ENCODE results near the gene CEP104. TPM values are rescaled to one million over a fixed set of nuclear protein-coding genes. Genes with fewer than 3 reads are reported as not detected.

The CEP104 gene
- total RNA-seq, 1 experiment from 2014 or later, result 44.1 TPM

- Histone ChIP-seq H3K27me3 (ENCODE audit: insufficient read depth, low read length) (no peaks in the 10 kb centered on the region), H4K20me1 (ENCODE audit: insufficient read depth) (no peaks in the 10 kb centered on the region), H3K9me3 (ENCODE audit: control insufficient read depth in 1 of 2, insufficient read depth in 1 of 2, low read depth in 1 of 2, low read length in 2 of 2) (no peaks in the 10 kb centered on the region), H2AFZ (ENCODE audit: low read depth, low read length, poor library complexity, severe bottlenecking) (no peak overlapping the region), H3K9ac (ENCODE audit: low read length) (no peak overlapping the region), H3K36me3 (ENCODE audit: control insufficient read depth in 1 of 2, insufficient read depth in 2 of 2, low read length in 2 of 2) (no peaks in the 10 kb centered on the region), H3K9me2 (ENCODE audit: insufficient read depth) (no peaks in the 10 kb centered on the region), H3K4me2 (ENCODE audit: low read length) (no peak overlapping the region), H3K4me1 (ENCODE audit: control insufficient read depth in 1 of 2, insufficient read depth in 2 of 2, low read length in 2 of 2) (peaks cover 7 to 10% of the 10 kb centered on the region in 2 experiments; a peak in 3 of 4 replicates), H3K4me3 (replicated peaks in 1 of 2; ENCODE audit: low read depth in 1 of 2, low read length in 2 of 2) (no peak overlapping the region), H3K27ac (ENCODE audit: low read depth, low read length) (no peak overlapping the region), H3K79me2 (ENCODE audit: insufficient read depth, low read length) (no peaks in the 10 kb centered on the region)
- ChIA-PET POLR2A (no interaction called here), RAD21 (ENCODE audit: low non-redundant PET in 1 of 2, low total read pairs in 2 of 2, uncharacterized antibody in 2 of 2, unreplicated experiment in 2 of 2) (no interaction called here), CTCF (no interaction called here)
- ATAC-seq (no peak), DNase-seq (ENCODE audit: low read depth, low spot score) (no peak)
- no TSS peak for BruUV-seq (replicated peaks)
- no peak for TF ChIP-seq ZBTB33 (IDR thresholded peaks at IDR 0.05; ENCODE audit: extremely low read depth, insufficient replicate concordance, low read length)
- no peak for TF ChIP-seq EZH2phosphoT487 (IDR thresholded peaks at IDR 0.05; ENCODE audit: borderline replicate concordance)
- TF ChIP-seq EZH2 (IDR thresholded peaks at IDR 0.05), result no peak
- no peak for TF ChIP-seq ATF3 (IDR thresholded peaks at IDR 0.05)
- TF ChIP-seq SRF (IDR thresholded peaks at IDR 0.05; ENCODE audit: low read depth), result no peak
- no peak for TF ChIP-seq FOSL1 (IDR thresholded peaks at IDR 0.05; ENCODE audit: low read depth)
- no peak for TF ChIP-seq REST (IDR thresholded peaks at IDR 0.05; ENCODE audit: low read depth)
- no peak for TF ChIP-seq POLR2AphosphoS5 (IDR thresholded peaks at IDR 0.05; ENCODE audit: low read depth, low read length)
- no peak for TF ChIP-seq ZNF274 (IDR thresholded peaks at IDR 0.05; ENCODE audit: low read depth, low read length)
- no peak for TF ChIP-seq ELF1 (IDR thresholded peaks at IDR 0.05; ENCODE audit: borderline replicate concordance, low read depth)
- no peak for TF ChIP-seq RAD21 (IDR thresholded peaks at IDR 0.05; ENCODE audit: low read depth)
- TF ChIP-seq JUND (IDR thresholded peaks at IDR 0.05), result no peak
- TF ChIP-seq MAX (IDR thresholded peaks at IDR 0.05), result no peak
- no peak for TF ChIP-seq CTCF (IDR thresholded peaks at IDR 0.05 in 2 of 3, conservative IDR thresholded peaks at IDR 0.05 in 1 of 3; ENCODE audit: borderline replicate concordance in 1 of 3, insufficient read depth in 1 of 3, low read depth in 2 of 3, low read length in 2 of 3)
- intact Hi-C loops (cut with micrococcal nuclease), result no loop called here
Measured at GRCh38 chr1:3814065-3814464, 42.9 kb downstream of the CEP104 start.

All from HCT116 (cell line).